ENCODE data around the gene NCKAP1. TPM values are rescaled to one million over a fixed set of nuclear protein-coding genes. Genes with fewer than 3 reads are reported as not detected.

NCKAP1 gene
- total RNA-seq, 1 experiment from 2014 or later, result 115 TPM

- no peaks in the 10 kb centered on the region for H3K9me2 ChIP-seq (ENCODE audit: insufficient read depth)
- no peaks in the 10 kb centered on the region for H3K4me1 ChIP-seq (ENCODE audit: control insufficient read depth in 1 of 2, insufficient read depth in 2 of 2, low read length in 2 of 2)
- ChIA-PET CTCF (interaction anchor here (1.3 kb wide), 1 partner anchor 14 kb away, joined by 3 read pairs; no protein-coding TSS in a partner anchor), RAD21 (ENCODE audit: low non-redundant PET in 1 of 2, low total read pairs in 2 of 2, uncharacterized antibody in 2 of 2, unreplicated experiment in 2 of 2) (no interaction called here), POLR2A (no interaction called here)
- H3K4me3 ChIP-seq (replicated peaks in 1 of 2; ENCODE audit: low read depth in 1 of 2, low read length in 2 of 2), result no peak overlapping the region
- TF ChIP-seq JUND (IDR thresholded peaks at IDR 0.05) (no peak), POLR2AphosphoS5 (IDR thresholded peaks at IDR 0.05; ENCODE audit: low read depth, low read length) (no peak), EZH2phosphoT487 (IDR thresholded peaks at IDR 0.05; ENCODE audit: borderline replicate concordance) (no peak), TCF7L2 (IDR thresholded peaks at IDR 0.05; ENCODE audit: borderline replicate concordance, extremely low read depth, insufficient read depth, insufficient read length) (no peak), ZFX (IDR thresholded peaks at IDR 0.05) (no peak), ELF1 (IDR thresholded peaks at IDR 0.05; ENCODE audit: borderline replicate concordance, low read depth) (no peak), ATF3 (IDR thresholded peaks at IDR 0.05) (no peak), RAD21 (IDR thresholded peaks at IDR 0.05; ENCODE audit: low read depth) (no peak)
- TF ChIP-seq, protein P1, sequence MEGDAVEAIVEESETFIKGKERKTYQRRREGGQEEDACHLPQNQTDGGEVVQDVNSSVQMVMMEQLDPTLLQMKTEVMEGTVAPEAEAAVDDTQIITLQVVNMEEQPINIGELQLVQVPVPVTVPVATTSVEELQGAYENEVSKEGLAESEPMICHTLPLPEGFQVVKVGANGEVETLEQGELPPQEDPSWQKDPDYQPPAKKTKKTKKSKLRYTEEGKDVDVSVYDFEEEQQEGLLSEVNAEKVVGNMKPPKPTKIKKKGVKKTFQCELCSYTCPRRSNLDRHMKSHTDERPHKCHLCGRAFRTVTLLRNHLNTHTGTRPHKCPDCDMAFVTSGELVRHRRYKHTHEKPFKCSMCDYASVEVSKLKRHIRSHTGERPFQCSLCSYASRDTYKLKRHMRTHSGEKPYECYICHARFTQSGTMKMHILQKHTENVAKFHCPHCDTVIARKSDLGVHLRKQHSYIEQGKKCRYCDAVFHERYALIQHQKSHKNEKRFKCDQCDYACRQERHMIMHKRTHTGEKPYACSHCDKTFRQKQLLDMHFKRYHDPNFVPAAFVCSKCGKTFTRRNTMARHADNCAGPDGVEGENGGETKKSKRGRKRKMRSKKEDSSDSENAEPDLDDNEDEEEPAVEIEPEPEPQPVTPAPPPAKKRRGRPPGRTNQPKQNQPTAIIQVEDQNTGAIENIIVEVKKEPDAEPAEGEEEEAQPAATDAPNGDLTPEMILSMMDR (IDR thresholded peaks at IDR 0.05 in 2 of 3, conservative IDR thresholded peaks at IDR 0.05 in 1 of 3; ENCODE audit: borderline replicate concordance in 1 of 3, insufficient read depth in 1 of 3, low read depth in 2 of 3, low read length in 2 of 3), result no peak
- no peak overlapping the region for H3K27ac ChIP-seq (ENCODE audit: low read depth, low read length)
- DNase-seq (ENCODE audit: low read depth, low spot score), result no peak
- H3K27me3 ChIP-seq (ENCODE audit: insufficient read depth, low read length), result no peaks in the 10 kb centered on the region
- intact Hi-C loops (cut with micrococcal nuclease), result no loop called here
- H3K9ac ChIP-seq (ENCODE audit: low read length), result no peak overlapping the region
- no peaks in the 10 kb centered on the region for H3K9me3 ChIP-seq (ENCODE audit: control insufficient read depth in 1 of 2, insufficient read depth in 1 of 2, low read depth in 1 of 2, low read length in 2 of 2)
- H3K36me3 ChIP-seq (ENCODE audit: control insufficient read depth in 1 of 2, insufficient read depth in 2 of 2, low read length in 2 of 2), result peaks cover 11 to 16% of the 10 kb centered on the region in 2 experiments; a peak in 2 of 4 replicates
- H2AFZ ChIP-seq (ENCODE audit: low read depth, low read length, poor library complexity, severe bottlenecking), result no peak overlapping the region
- no peak for ATAC-seq
- BruUV-seq (replicated peaks), result no TSS peak
- no peak overlapping the region for H3K4me2 ChIP-seq (ENCODE audit: low read length)
- H3K79me2 ChIP-seq (ENCODE audit: insufficient read depth, low read length), result peaks cover 25% of the 10 kb centered on the region
- H4K20me1 ChIP-seq (ENCODE audit: insufficient read depth), result peaks cover 10% of the 10 kb centered on the region; the same call in 1 of the 2 replicates
Observed at GRCh38 chr2:182994228-182994912, 43.9 kb downstream of the NCKAP1 start.
